ENCODE results near the gene ARFGAP1. TPM values are rescaled to one million over a fixed set of nuclear protein-coding genes. Genes with fewer than 3 reads are reported as not detected.

The ARFGAP1 gene
- total RNA-seq, 1 donor from 2014 or later: 93.6 TPM

GRCh38 chr20:63312690-63313348 is 40.2 kb downstream of the ARFGAP1 start:
- peaks cover 8% of the 10 kb centered on the region for H3K27me3 Mint-ChIP-seq (ENCODE audit: unreplicated experiment)
- no peak overlapping the region for H3K27ac Mint-ChIP-seq (ENCODE audit: unreplicated experiment)
- no peak for TF ChIP-seq CTCF (IDR thresholded peaks at IDR 0.05; ENCODE audit: partially characterized antibody, unreplicated experiment)
- H3K9me3 Mint-ChIP-seq (ENCODE audit: unreplicated experiment): peaks cover 4% of the 10 kb centered on the region
- H3K36me3 Mint-ChIP-seq (ENCODE audit: unreplicated experiment): no peaks in the 10 kb centered on the region
- H3K4me3 Mint-ChIP-seq (ENCODE audit: unreplicated experiment): no peak overlapping the region
- H3K4me1 Mint-ChIP-seq (ENCODE audit: low read depth, unreplicated experiment): peaks cover 6% of the 10 kb centered on the region
- DNase-seq: no peak

- peaks cover 6% of the 10 kb centered on the region for H3K4me1 Mint-ChIP-seq (ENCODE audit: low read depth, unreplicated experiment)
- H3K9me3 Mint-ChIP-seq (ENCODE audit: unreplicated experiment): peaks cover 4% of the 10 kb centered on the region
- TF ChIP-seq CTCF (IDR thresholded peaks at IDR 0.05; ENCODE audit: partially characterized antibody, unreplicated experiment): no peak
- no peak overlapping the region for H3K4me3 Mint-ChIP-seq (ENCODE audit: unreplicated experiment)
- H3K27ac Mint-ChIP-seq (ENCODE audit: unreplicated experiment): no peak overlapping the region
- H3K27me3 Mint-ChIP-seq (ENCODE audit: unreplicated experiment): peaks cover 8% of the 10 kb centered on the region
- no peaks in the 10 kb centered on the region for H3K36me3 Mint-ChIP-seq (ENCODE audit: unreplicated experiment)
- DNase-seq: peak; percentile 18
Measured at GRCh38 chr20:63313349-63314014, 40.9 kb downstream of the ARFGAP1 start.

- DNase-seq: peak; percentile 13
Measured at GRCh38 chr20:63314015-63314471, 41.4 kb downstream of the ARFGAP1 start.

GRCh38 chr20:63314566-63315239 is 42.1 kb downstream of the ARFGAP1 start:
- Mint-ChIP-seq H3K27ac (ENCODE audit: unreplicated experiment) (no peak overlapping the region), H3K9me3 (ENCODE audit: unreplicated experiment) (peaks cover 4% of the 10 kb centered on the region), H3K36me3 (ENCODE audit: unreplicated experiment) (no peaks in the 10 kb centered on the region), H3K27me3 (ENCODE audit: unreplicated experiment) (peaks cover 8% of the 10 kb centered on the region), H3K4me1 (ENCODE audit: low read depth, unreplicated experiment) (peaks cover 4% of the 10 kb centered on the region), H3K4me3 (ENCODE audit: unreplicated experiment) (no peak overlapping the region)
- TF ChIP-seq CTCF (IDR thresholded peaks at IDR 0.05; ENCODE audit: partially characterized antibody, unreplicated experiment): no peak
- no peak for DNase-seq

More at GRCh38 chr20:63314015-63314471, 41.4 kb downstream of the ARFGAP1 start:
- Mint-ChIP-seq H3K27me3 (ENCODE audit: unreplicated experiment) (peaks cover 8% of the 10 kb centered on the region), H3K27ac (ENCODE audit: unreplicated experiment) (no peak overlapping the region), H3K4me3 (ENCODE audit: unreplicated experiment) (no peak overlapping the region), H3K9me3 (ENCODE audit: unreplicated experiment) (peaks cover 4% of the 10 kb centered on the region), H3K36me3 (ENCODE audit: unreplicated experiment) (no peaks in the 10 kb centered on the region), H3K4me1 (ENCODE audit: low read depth, unreplicated experiment) (peaks cover 6% of the 10 kb centered on the region)
- no peak for TF ChIP-seq CTCF (IDR thresholded peaks at IDR 0.05; ENCODE audit: partially characterized antibody, unreplicated experiment)

Measured in glutamatergic neuron (in vitro differentiated cells).